SK-N-SH treated with all-trans-retinoic acid at 6 μM for 48 hours (cell line): ENCODE results near the gene IL20.

Experiments
- ATAC-seq: fragments of 200-7000 bp; cut with Tn5 transposase; 3 replicates; pipeline ENCODE4 v1.9.1; 2020; ENCODE audit warnings: mild to moderate bottlenecking, moderate library complexity
- CSDC2 ChIP-seq: fragments of 250-450 bp; sonication (Bioruptor Pico); IDR thresholded peaks from 2 replicates; pipeline ENCODE4 v1.5.0; 2020; ENCODE audit warnings: mild to moderate bottlenecking, moderate library complexity
- GLIS3 ChIP-seq: fragments of 250-450 bp; sonication (Bioruptor Pico); IDR thresholded peaks from 2 replicates; pipeline ENCODE4 v1.5.0; 2020; ENCODE audit warnings: mild to moderate bottlenecking, moderate library complexity
- ISL1 ChIP-seq: fragments of 250-450 bp; sonication (Bioruptor Pico); IDR thresholded peaks from 2 replicates; pipeline ENCODE4 v2.1.2; 2022; ENCODE audit warnings: mild to moderate bottlenecking, moderate library complexity
- OSR1 ChIP-seq: fragments of 250-450 bp; sonication (Bioruptor Pico); IDR thresholded peaks from 2 replicates; pipeline ENCODE4 v1.8.0; 2022; ENCODE audit warnings: moderate library complexity, mild to moderate bottlenecking, inconsistent platforms
- PPARA ChIP-seq: fragments of 250-450 bp; sonication (Bioruptor Pico); IDR thresholded peaks from 2 replicates; pipeline ENCODE4 v1.5.0; 2020; ENCODE audit warnings: mild to moderate bottlenecking, borderline replicate concordance
- RARB ChIP-seq: fragments of 250-450 bp; sonication (Bioruptor Pico); IDR thresholded peaks from 2 replicates; pipeline ENCODE4 v1.8.0; 2021; ENCODE audit warnings: mild to moderate bottlenecking, moderate library complexity
- SNAI2 ChIP-seq: fragments of 250-450 bp; sonication (Bioruptor Pico); IDR thresholded peaks from 2 replicates; pipeline ENCODE4 v1.5.0; 2020; ENCODE audit warnings: mild to moderate bottlenecking, moderate library complexity
- TCF4 ChIP-seq: fragments of 250-450 bp; sonication (Bioruptor Pico); IDR thresholded peaks from 2 replicates; pipeline ENCODE4 v1.8.0; 2021; ENCODE audit warnings: mild to moderate bottlenecking, moderate library complexity, borderline replicate concordance
- TOX ChIP-seq: fragments of 250-450 bp; sonication (Bioruptor Pico); IDR thresholded peaks from 2 replicates; pipeline ENCODE4 v1.8.0; 2021; ENCODE audit warnings: mild to moderate bottlenecking, moderate library complexity, borderline replicate concordance
- ZC3H10 ChIP-seq: fragments of 250-450 bp; sonication (Bioruptor Pico); IDR thresholded peaks from 2 replicates; pipeline ENCODE4 v1.5.1; 2021; ENCODE audit warnings: mild to moderate bottlenecking, moderate library complexity
- ZFP3 ChIP-seq: fragments of 250-450 bp; sonication (Bioruptor Pico); IDR thresholded peaks from 2 replicates; pipeline ENCODE4 v1.5.0; 2020; ENCODE audit warnings: mild to moderate bottlenecking, moderate library complexity
- ZNF565 ChIP-seq: fragments of 450-650 bp; formaldehyde crosslinking; conservative IDR thresholded peaks from 2 replicates; pipeline ENCODE4 v1.5.0; 2020; ENCODE audit warnings: low read depth, mild to moderate bottlenecking, moderate library complexity
- ZNF70 ChIP-seq: fragments of 450-650 bp; formaldehyde crosslinking; IDR thresholded peaks from 2 replicates; pipeline ENCODE4 v1.5.0; 2020; ENCODE audit warnings: mild to moderate bottlenecking, moderate library complexity
- ZNF8 ChIP-seq: fragments of 450-650 bp; formaldehyde crosslinking; IDR thresholded peaks from 2 replicates; pipeline ENCODE4 v1.5.0; 2020; ENCODE audit warnings: mild to moderate bottlenecking, moderate library complexity
- TF ChIP-seq, protein P1 (sequence below): fragments of 250-450 bp; sonication (Bioruptor Pico); IDR thresholded peaks from 2 replicates; pipeline ENCODE4 v1.5.1; 2021; ENCODE audit warnings: mild to moderate bottlenecking, moderate library complexity
- TF ChIP-seq, protein P2 (sequence below): fragments of 250-450 bp; sonication (Bioruptor Pico); IDR thresholded peaks from 2 replicates; pipeline ENCODE4 v1.8.0; 2020; ENCODE audit warnings: mild to moderate bottlenecking, moderate library complexity, borderline replicate concordance
- TF ChIP-seq, protein P3 (sequence below): fragments of 250-450 bp; sonication (Bioruptor Pico); IDR thresholded peaks from 2 replicates; pipeline ENCODE4 v1.5.1; 2020; ENCODE audit warnings: low read depth, mild to moderate bottlenecking, moderate library complexity
- TF ChIP-seq, protein P4 (sequence below): fragments of 250-450 bp; sonication (Bioruptor Pico); IDR thresholded peaks from 2 replicates; pipeline ENCODE4 v1.5.0; 2020; ENCODE audit warnings: mild to moderate bottlenecking, moderate library complexity

IL20 gene

DNA sequence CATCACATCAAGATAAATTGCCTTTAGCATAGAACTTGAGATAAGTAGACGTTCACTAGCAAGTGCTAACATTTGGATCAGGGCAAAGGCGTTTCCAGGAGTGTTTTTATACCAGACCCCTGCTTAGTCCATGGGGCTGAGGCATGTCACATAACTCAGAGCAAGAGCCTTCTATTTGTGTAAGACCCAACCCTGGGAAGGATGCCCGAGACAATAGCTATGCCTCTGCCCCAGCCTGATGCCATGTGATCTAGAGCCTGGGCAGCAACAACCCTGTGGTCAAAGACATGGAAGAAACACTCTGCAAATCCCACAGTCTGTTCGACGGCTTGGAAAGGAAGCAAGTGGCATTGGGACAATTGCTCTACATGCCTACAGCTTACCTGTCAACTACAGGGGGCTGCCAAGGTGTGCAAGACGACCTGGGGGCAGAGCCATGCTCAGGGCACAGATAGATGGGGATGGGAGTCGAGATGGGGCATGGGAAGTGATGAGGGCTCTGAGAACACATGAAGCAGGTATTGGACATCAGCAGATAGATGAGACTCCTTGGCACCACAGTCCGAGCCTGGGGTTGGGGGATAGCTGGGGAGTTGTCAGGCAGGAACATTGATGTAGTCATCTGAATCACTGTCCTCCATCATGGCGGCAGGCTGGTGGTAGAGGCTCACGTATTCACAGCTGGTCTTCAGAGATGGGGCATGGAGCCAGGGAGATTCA is 39.2 kb downstream of the IL20 start:
- no peak for ATAC-seq
- TF ChIP-seq, protein P1, sequence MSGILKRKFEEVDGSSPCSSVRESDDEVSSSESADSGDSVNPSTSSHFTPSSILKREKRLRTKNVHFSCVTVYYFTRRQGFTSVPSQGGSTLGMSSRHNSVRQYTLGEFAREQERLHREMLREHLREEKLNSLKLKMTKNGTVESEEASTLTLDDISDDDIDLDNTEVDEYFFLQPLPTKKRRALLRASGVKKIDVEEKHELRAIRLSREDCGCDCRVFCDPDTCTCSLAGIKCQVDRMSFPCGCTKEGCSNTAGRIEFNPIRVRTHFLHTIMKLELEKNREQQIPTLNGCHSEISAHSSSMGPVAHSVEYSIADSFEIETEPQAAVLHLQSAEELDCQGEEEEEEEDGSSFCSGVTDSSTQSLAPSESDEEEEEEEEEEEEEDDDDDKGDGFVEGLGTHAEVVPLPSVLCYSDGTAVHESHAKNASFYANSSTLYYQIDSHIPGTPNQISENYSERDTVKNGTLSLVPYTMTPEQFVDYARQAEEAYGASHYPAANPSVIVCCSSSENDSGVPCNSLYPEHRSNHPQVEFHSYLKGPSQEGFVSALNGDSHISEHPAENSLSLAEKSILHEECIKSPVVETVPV (CRISPR knock-in tag): no peak
- TF ChIP-seq ZNF8 (CRISPR knock-in tag): no peak
- no peak for TF ChIP-seq ZNF70
- no peak for TF ChIP-seq ZFP3 (CRISPR knock-in tag)
- no peak for TF ChIP-seq SNAI2 (CRISPR knock-in tag)
- TF ChIP-seq TCF4 (CRISPR knock-in tag): no peak
- TF ChIP-seq, protein P2, sequence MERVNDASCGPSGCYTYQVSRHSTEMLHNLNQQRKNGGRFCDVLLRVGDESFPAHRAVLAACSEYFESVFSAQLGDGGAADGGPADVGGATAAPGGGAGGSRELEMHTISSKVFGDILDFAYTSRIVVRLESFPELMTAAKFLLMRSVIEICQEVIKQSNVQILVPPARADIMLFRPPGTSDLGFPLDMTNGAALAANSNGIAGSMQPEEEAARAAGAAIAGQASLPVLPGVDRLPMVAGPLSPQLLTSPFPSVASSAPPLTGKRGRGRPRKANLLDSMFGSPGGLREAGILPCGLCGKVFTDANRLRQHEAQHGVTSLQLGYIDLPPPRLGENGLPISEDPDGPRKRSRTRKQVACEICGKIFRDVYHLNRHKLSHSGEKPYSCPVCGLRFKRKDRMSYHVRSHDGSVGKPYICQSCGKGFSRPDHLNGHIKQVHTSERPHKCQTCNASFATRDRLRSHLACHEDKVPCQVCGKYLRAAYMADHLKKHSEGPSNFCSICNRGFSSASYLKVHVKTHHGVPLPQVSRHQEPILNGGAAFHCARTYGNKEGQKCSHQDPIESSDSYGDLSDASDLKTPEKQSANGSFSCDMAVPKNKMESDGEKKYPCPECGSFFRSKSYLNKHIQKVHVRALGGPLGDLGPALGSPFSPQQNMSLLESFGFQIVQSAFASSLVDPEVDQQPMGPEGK (CRISPR knock-in tag): no peak
- no peak for TF ChIP-seq ZC3H10 (CRISPR knock-in tag)
- TF ChIP-seq OSR1: no peak
- no peak for TF ChIP-seq ISL1
- TF ChIP-seq CSDC2: no peak
- no peak for TF ChIP-seq TOX (CRISPR knock-in tag)
- TF ChIP-seq, all 23 proteins: peak for 0

- peak; percentile 47 for ATAC-seq
- no peak for TF ChIP-seq SNAI2 (CRISPR knock-in tag)
- TF ChIP-seq, protein P3, sequence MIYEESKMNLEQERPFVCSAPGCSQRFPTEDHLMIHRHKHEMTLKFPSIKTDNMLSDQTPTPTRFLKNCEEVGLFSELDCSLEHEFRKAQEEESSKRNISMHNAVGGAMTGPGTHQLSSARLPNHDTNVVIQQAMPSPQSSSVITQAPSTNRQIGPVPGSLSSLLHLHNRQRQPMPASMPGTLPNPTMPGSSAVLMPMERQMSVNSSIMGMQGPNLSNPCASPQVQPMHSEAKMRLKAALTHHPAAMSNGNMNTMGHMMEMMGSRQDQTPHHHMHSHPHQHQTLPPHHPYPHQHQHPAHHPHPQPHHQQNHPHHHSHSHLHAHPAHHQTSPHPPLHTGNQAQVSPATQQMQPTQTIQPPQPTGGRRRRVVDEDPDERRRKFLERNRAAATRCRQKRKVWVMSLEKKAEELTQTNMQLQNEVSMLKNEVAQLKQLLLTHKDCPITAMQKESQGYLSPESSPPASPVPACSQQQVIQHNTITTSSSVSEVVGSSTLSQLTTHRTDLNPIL (CRISPR knock-in tag): no peak
- TF ChIP-seq CSDC2: no peak
- no peak for TF ChIP-seq TOX (CRISPR knock-in tag)
- no peak for TF ChIP-seq PPARA
- TF ChIP-seq, protein P2 (CRISPR knock-in tag): no peak
- no peak for TF ChIP-seq RARB (CRISPR knock-in tag)
- TF ChIP-seq, all 23 proteins: peak for 0
These were observed 40.1 kb downstream of the IL20 start for GRCh38 chr1:206905295-206906164.

- no peak for ATAC-seq
- no peak for TF ChIP-seq SNAI2 (CRISPR knock-in tag)
- TF ChIP-seq, protein P4, sequence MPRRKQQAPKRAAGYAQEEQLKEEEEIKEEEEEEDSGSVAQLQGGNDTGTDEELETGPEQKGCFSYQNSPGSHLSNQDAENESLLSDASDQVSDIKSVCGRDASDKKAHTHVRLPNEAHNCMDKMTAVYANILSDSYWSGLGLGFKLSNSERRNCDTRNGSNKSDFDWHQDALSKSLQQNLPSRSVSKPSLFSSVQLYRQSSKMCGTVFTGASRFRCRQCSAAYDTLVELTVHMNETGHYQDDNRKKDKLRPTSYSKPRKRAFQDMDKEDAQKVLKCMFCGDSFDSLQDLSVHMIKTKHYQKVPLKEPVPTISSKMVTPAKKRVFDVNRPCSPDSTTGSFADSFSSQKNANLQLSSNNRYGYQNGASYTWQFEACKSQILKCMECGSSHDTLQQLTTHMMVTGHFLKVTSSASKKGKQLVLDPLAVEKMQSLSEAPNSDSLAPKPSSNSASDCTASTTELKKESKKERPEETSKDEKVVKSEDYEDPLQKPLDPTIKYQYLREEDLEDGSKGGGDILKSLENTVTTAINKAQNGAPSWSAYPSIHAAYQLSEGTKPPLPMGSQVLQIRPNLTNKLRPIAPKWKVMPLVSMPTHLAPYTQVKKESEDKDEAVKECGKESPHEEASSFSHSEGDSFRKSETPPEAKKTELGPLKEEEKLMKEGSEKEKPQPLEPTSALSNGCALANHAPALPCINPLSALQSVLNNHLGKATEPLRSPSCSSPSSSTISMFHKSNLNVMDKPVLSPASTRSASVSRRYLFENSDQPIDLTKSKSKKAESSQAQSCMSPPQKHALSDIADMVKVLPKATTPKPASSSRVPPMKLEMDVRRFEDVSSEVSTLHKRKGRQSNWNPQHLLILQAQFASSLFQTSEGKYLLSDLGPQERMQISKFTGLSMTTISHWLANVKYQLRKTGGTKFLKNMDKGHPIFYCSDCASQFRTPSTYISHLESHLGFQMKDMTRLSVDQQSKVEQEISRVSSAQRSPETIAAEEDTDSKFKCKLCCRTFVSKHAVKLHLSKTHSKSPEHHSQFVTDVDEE: no peak
- no peak for TF ChIP-seq ZNF565
- no peak for TF ChIP-seq ZNF8 (CRISPR knock-in tag)
- no peak for TF ChIP-seq ZC3H10 (CRISPR knock-in tag)
- TF ChIP-seq, protein P1 (CRISPR knock-in tag): no peak
- TF ChIP-seq GLIS3 (CRISPR knock-in tag): no peak
- TF ChIP-seq ISL1: no peak
- TF ChIP-seq, all 23 proteins: peak for 0
These were observed 42.0 kb downstream of the IL20 start for GRCh38 chr1:206907304-206907991.
